GM06990 (cell line): ENCODE data around the gene ACTL7B.

Experiments used
- DNase-seq: peaks from one replicate; pipeline ENCODE4 v3.0.0-alpha.2; 2011; ENCODE audit not compliant: insufficient read length; ENCODE audit errors: extremely low read depth
- H3K27me3 ChIP-seq: replicated peaks from 2 replicates; pipeline ENCODE4 v1.6.0; 2011; ENCODE audit warnings: low read length; ENCODE audit not compliant: control insufficient read depth, insufficient read depth
- H3K36me3 ChIP-seq: 2 replicates; pipeline ENCODE4 v1.5.1; 2011; ENCODE audit warnings: low read length; ENCODE audit not compliant: control insufficient read depth, insufficient read depth
- H3K4me3 ChIP-seq: replicated peaks from 2 replicates; pipeline ENCODE4 v1.5.1; 2011; ENCODE audit warnings: low read depth, mild to moderate bottlenecking, control low read depth, low read length
- TF ChIP-seq, protein P1 (sequence below): IDR thresholded peaks from 2 replicates; pipeline ENCODE4 v1.5.1; 2011; ENCODE audit warnings: low read length, control low read depth, mild to moderate bottlenecking, inconsistent platforms; ENCODE audit not compliant: insufficient read depth, poor library complexity, severe bottlenecking

The ACTL7B gene

GRCh38 chr9:108838017-108838416 lies 17.8 kb downstream of the ACTL7B start:
- H3K27me3 ChIP-seq = no peaks in the 10 kb centered on the region
- H3K4me3 ChIP-seq = no peak overlapping the region
- no peak for DNase-seq
- H3K36me3 ChIP-seq = no peaks in the 10 kb centered on the region
- TF ChIP-seq, protein P1, sequence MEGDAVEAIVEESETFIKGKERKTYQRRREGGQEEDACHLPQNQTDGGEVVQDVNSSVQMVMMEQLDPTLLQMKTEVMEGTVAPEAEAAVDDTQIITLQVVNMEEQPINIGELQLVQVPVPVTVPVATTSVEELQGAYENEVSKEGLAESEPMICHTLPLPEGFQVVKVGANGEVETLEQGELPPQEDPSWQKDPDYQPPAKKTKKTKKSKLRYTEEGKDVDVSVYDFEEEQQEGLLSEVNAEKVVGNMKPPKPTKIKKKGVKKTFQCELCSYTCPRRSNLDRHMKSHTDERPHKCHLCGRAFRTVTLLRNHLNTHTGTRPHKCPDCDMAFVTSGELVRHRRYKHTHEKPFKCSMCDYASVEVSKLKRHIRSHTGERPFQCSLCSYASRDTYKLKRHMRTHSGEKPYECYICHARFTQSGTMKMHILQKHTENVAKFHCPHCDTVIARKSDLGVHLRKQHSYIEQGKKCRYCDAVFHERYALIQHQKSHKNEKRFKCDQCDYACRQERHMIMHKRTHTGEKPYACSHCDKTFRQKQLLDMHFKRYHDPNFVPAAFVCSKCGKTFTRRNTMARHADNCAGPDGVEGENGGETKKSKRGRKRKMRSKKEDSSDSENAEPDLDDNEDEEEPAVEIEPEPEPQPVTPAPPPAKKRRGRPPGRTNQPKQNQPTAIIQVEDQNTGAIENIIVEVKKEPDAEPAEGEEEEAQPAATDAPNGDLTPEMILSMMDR = no peak

DNA sequence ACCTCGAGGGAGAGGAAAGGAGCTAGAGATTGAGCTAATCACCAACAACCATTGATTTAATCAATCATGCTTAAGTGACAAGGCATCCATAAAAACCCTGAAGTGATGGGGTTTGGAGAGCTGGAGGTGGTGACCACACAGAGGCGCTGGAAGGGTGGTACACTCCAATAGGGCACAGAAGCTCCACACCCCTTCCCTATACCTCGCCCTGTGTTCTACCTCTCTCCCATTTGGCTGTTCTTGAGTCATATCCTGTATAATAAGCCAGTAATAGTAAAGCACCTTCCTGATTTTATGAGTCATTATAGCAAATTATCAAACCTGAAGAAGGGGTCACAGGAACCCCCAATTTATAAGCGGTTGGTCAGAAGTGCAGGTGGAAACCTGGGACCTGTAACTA lies 18.3 kb downstream of the ACTL7B start:
- Histone ChIP-seq H3K4me3 (no peak overlapping the region), H3K27me3 (no peaks in the 10 kb centered on the region), H3K36me3 (no peaks in the 10 kb centered on the region)
- TF ChIP-seq, protein P1 = no peak
- DNase-seq = no peak

GRCh38 chr9:108836781-108837180 lies 19.0 kb downstream of the ACTL7B start:
- Histone ChIP-seq H3K4me3 (no peak overlapping the region), H3K36me3 (no peaks in the 10 kb centered on the region), H3K27me3 (no peaks in the 10 kb centered on the region)
- TF ChIP-seq, protein P1 = no peak
- DNase-seq = no peak

DNA sequence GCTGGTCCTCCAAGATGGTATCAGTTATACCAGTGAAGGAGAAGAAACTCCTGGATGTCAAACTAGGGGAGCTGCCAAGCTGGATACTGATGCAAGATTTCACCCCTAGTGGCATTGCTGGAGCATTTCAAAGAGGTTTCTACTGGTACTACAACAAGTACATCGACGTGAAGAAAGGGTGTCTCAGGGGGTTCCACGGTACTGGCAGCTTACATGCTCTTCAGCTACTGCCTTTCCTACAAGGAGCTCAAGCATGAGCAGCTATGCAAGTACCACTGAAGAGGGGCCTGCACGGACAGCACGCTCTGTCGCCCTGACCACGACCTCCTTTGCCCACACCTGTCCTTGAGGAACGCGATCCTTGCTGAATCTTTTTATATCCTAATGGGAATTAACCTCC lies 19.5 kb downstream of the ACTL7B start:
- TF ChIP-seq, protein P1 = no peak
- no peak for DNase-seq
- Histone ChIP-seq H3K27me3 (no peaks in the 10 kb centered on the region), H3K36me3 (no peaks in the 10 kb centered on the region), H3K4me3 (no peak overlapping the region)

GRCh38 chr9:108835831-108836230 lies 20.0 kb downstream of the ACTL7B start:
- no peak for DNase-seq
- TF ChIP-seq, protein P1 = no peak
- no peak overlapping the region for H3K4me3 ChIP-seq

GRCh38 chr9:108834959-108835665 lies 20.7 kb downstream of the ACTL7B start:
- TF ChIP-seq, protein P1 = no peak
- no peak overlapping the region for H3K4me3 ChIP-seq
- no peak for DNase-seq
- no peaks in the 10 kb centered on the region for H3K27me3 ChIP-seq
- H3K36me3 ChIP-seq = no peaks in the 10 kb centered on the region

More at GRCh38 chr9:108835831-108836230, 20.0 kb downstream of the ACTL7B start:
- Histone ChIP-seq H3K36me3 (no peaks in the 10 kb centered on the region), H3K27me3 (no peaks in the 10 kb centered on the region)
